GM20000 (cell line): ENCODE results near the gene ELK4.

Experiments used
- DNase-seq: peaks from one replicate; pipeline ENCODE4 v3.0.0; 2012; ENCODE audit warnings: low spot score
- TF ChIP-seq, protein P1 (sequence below): IDR thresholded peaks from 2 replicates; pipeline ENCODE4 v1.5.1; 2012; ENCODE audit warnings: mild to moderate bottlenecking, control low read depth; ENCODE audit errors: extremely low read depth, missing control alignments

Gene ELK4

GRCh38 chr1:205575294-205575885 is 56.4 kb downstream of the ELK4 start:
- no peak for DNase-seq
- TF ChIP-seq, protein P1, sequence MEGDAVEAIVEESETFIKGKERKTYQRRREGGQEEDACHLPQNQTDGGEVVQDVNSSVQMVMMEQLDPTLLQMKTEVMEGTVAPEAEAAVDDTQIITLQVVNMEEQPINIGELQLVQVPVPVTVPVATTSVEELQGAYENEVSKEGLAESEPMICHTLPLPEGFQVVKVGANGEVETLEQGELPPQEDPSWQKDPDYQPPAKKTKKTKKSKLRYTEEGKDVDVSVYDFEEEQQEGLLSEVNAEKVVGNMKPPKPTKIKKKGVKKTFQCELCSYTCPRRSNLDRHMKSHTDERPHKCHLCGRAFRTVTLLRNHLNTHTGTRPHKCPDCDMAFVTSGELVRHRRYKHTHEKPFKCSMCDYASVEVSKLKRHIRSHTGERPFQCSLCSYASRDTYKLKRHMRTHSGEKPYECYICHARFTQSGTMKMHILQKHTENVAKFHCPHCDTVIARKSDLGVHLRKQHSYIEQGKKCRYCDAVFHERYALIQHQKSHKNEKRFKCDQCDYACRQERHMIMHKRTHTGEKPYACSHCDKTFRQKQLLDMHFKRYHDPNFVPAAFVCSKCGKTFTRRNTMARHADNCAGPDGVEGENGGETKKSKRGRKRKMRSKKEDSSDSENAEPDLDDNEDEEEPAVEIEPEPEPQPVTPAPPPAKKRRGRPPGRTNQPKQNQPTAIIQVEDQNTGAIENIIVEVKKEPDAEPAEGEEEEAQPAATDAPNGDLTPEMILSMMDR, result no peak

GRCh38 chr1:205572421-205572820 is 59.4 kb downstream of the ELK4 start:
- TF ChIP-seq, protein P1, result no peak
- no peak for DNase-seq

GRCh38 chr1:205571747-205572146 is 60.1 kb downstream of the ELK4 start:
- TF ChIP-seq, protein P1, result no peak
- no peak for DNase-seq

- no peak for DNase-seq
- TF ChIP-seq, protein P1, result no peak
Observed at GRCh38 chr1:205570796-205571537, 60.8 kb downstream of the ELK4 start.

DNA sequence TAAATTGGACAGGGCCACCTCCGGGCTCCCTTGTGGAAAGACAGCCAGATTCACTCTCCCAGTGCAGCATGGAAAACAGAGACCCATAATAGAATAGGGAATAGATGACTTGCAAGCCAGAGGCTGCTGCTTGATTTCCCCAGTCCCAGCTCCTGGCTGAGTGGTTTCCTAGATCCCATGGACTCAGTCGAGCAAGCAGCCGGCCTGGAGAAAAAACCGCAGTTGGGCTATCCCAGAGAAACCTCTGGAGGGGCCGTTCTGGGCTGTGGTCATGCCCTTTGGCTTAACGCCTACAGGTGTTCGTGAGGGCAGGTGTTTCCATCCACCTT is 61.7 kb downstream of the ELK4 start:
- TF ChIP-seq, protein P1, result no peak

GRCh38 chr1:205569411-205570172 is 62.2 kb downstream of the ELK4 start:
- TF ChIP-seq, protein P1, result no peak
- DNase-seq, result no peak

More for the DNA sequence above, 61.7 kb downstream of the ELK4 start:
- no peak for DNase-seq
